ENCODE results near the gene ATP6V1C2. TPM values are rescaled to one million over a fixed set of nuclear protein-coding genes. Genes with fewer than 3 reads are reported as not detected.

Gene ATP6V1C2
- total RNA-seq, 4 donors from 2014 or later = 0.47 to 37.1 (median 0.54) TPM; not detected in 1

DNA sequence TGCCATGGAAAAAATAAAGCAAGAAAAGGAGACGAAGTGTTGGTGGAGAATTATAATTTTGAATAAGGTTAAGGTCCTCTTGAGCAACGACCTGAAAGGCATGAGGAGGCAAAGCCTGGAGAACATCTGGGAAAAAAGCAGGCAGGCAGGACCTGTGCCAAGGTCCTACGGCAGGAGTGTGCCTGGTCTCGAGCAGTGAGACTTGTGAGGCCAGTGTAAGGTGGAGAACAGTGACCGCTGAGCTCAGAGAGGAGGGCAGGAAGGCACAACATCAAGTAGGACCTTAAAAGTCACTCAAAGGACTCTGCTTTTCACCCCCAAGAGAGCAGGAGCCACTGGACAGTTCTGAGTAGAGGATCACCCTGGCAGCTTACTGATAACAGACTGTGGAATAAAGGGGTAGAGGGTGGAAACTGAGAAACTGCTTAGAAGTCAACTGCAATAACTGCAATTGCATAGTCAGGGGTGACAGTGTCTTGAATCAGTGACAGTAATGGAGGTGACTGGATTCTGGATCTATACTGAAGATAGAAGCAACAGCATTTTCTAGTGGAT lies 35.2 kb upstream of the ATP6V1C2 start:
- H3K9me3 ChIP-seq = no peaks in the 10 kb centered on the region

DNA sequence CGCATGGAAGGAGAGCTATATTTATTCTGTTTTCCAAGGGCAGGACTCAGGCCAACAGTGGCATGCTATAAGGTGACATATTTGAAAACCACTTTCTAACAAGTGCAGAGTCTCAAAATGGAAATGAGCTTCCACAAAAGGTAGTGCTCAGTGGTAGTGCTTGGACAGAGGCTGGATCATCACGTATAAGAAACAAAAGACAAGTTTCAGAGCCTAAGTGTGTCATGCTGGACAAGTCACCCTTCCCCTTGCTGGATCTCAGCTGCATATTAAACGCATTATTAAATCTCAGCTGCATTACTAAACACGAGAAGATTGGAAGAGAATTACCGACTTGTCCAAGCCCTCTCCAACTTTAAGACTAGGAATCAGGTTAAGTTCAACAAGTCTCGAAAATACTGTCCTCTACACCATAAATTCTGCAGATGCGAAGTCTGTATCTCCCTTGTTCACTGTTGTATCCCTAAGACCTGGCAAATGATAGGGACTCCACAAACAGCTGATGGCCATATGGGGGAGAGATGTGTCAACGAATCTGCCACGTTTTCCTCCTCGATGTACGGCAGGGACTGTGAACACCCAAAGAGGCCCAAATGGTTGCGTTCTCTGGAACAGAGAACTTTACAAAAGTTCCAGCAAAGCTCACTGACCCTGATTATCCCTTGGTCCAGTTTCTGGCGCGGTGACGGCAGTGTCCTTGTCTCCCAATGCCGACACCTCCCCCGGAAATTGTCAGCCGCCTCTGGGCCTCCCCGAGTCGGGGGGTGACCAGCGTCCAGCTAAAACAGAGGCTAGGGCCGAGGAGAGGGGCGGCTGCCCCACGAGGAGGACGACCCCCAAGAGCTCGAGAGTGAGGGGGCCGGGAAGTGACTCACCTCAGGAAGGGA lies 32.3 kb upstream of the ATP6V1C2 start:
- TF ChIP-seq, protein P1, sequence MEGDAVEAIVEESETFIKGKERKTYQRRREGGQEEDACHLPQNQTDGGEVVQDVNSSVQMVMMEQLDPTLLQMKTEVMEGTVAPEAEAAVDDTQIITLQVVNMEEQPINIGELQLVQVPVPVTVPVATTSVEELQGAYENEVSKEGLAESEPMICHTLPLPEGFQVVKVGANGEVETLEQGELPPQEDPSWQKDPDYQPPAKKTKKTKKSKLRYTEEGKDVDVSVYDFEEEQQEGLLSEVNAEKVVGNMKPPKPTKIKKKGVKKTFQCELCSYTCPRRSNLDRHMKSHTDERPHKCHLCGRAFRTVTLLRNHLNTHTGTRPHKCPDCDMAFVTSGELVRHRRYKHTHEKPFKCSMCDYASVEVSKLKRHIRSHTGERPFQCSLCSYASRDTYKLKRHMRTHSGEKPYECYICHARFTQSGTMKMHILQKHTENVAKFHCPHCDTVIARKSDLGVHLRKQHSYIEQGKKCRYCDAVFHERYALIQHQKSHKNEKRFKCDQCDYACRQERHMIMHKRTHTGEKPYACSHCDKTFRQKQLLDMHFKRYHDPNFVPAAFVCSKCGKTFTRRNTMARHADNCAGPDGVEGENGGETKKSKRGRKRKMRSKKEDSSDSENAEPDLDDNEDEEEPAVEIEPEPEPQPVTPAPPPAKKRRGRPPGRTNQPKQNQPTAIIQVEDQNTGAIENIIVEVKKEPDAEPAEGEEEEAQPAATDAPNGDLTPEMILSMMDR (IDR thresholded peaks at IDR 0.05) = no peak
- no peak for TF ChIP-seq POLR2A (IDR thresholded peaks at IDR 0.05)
- DNase-seq = peak in 1 of 3 donors; percentile 58

More for the DNA sequence above, 35.2 kb upstream of the ATP6V1C2 start:
- Histone ChIP-seq H3K4me1 (peaks cover 0 to 17% (median 2%) of the 10 kb centered on the region in 4 donors), H3K36me3 (peaks cover 0 to 23% (median 0%) of the 10 kb centered on the region in 3 donors), H3K27ac (no peak overlapping the region), H3K27me3 (no peaks in the 10 kb centered on the region), H3K4me3 (no peak overlapping the region)
- no peak for DNase-seq
- TF ChIP-seq POLR2A (IDR thresholded peaks at IDR 0.05) = no peak
- TF ChIP-seq, protein P1 (IDR thresholded peaks at IDR 0.05) = no peak

DNA sequence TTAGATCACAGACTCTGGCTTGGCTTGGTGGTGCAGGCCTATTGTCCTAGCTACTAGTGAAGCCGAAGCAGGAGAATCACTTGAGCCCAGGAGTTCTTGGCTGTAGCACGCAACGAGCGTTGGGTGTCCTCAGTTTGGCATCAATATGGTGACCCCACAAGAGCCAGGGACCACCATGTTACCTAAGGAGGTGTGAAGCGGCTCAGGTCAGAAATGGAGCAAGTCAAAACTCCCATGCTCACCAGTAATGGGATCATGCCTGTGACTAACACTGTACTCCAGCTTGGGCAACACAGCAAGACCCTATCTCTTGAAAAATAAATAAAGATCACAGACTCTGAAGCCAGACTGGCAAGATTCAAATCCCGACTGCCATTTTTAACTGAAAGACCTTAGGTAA lies 29.9 kb upstream of the ATP6V1C2 start:
- H3K27me3 ChIP-seq = no peaks in the 10 kb centered on the region
- no peak overlapping the region for H3K27ac ChIP-seq
- no peaks in the 10 kb centered on the region for H3K9me3 ChIP-seq
- TF ChIP-seq POLR2A (IDR thresholded peaks at IDR 0.05) = no peak
- TF ChIP-seq, protein P1 (IDR thresholded peaks at IDR 0.05) = no peak
- H3K36me3 ChIP-seq = no peaks in the 10 kb centered on the region
- no peak overlapping the region for H3K4me3 ChIP-seq
- DNase-seq = no peak
- H3K4me1 ChIP-seq = peaks cover 0 to 17% (median 2%) of the 10 kb centered on the region in 4 donors

More for the DNA sequence above, 32.3 kb upstream of the ATP6V1C2 start:
- peaks cover 0 to 17% (median 2%) of the 10 kb centered on the region in 4 donors for H3K4me1 ChIP-seq
- peak overlapping the region; percentile 76 to 100 (median 96) for H3K4me3 ChIP-seq
- H3K9me3 ChIP-seq = no peaks in the 10 kb centered on the region
- peaks cover 0 to 2% (median 0%) of the 10 kb centered on the region in 3 donors for H3K36me3 ChIP-seq
- no peaks in the 10 kb centered on the region for H3K27me3 ChIP-seq
- H3K27ac ChIP-seq = peak overlapping the region; percentile 87 to 94 (median 88)

DNA sequence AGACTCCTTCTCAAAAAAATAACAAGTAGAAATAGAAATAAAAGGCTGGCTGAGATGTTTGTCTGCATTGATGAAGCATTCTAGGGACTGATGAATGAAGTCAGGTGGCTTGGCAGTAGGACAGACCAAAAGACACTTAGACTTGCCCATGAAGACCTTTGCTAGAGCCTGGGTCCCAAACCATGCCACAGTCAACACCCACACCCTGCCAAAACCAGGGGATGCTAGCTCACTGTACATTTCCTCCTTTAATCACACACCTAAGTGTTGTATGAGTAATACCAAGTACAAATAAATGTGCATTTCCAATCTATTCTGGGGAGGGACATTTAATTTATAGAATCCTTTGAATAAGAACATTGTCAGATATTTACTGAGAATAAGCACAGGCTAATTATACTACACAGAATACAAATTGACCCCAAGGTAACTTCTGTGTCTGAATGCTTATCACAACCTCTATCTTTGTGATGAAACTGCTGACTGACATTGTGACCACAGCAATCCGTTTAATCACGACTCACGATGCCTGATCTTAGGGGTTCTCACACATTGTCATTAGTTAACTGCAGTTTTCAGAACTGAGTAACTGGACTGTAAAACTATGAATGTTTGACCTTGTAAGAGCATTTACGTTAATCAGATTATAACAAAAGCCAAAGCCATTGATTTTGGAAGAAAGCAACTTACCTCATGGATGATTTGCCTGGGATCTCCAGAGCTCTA lies 21.2 kb upstream of the ATP6V1C2 start:
- H3K4me3 ChIP-seq = no peak overlapping the region
- H3K4me1 ChIP-seq = no peaks in the 10 kb centered on the region
- no peaks in the 10 kb centered on the region for H3K9me3 ChIP-seq
- no peaks in the 10 kb centered on the region for H3K27me3 ChIP-seq
- DNase-seq = no peak
- no peaks in the 10 kb centered on the region for H3K36me3 ChIP-seq
- TF ChIP-seq POLR2A (IDR thresholded peaks at IDR 0.05) = no peak
- TF ChIP-seq, protein P1 (IDR thresholded peaks at IDR 0.05) = no peak
- no peak overlapping the region for H3K27ac ChIP-seq

DNA sequence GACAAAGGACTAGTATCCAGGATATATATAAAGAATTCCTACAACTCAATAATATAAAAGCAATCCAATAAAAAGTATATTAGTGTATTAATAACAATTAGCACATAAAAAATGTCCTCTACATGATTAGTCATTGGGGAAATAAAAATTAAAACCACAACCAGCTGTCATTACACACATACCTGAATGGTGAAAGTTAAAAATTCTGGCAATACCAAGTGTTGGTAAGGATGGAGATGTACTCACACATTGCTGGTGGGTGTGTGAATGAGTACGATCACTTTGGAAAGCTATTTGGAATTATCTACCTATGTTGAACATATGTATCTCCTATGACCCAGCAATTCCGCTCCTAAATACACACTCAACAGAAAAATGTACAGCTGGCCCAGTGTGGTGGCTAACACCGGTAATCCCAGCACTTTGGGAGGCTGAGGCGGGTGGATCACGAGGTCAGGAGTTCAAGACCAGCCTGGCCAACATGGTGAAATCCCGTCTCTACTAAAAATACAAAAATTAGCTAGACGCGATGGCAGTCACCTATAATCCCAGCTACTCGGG lies 17.3 kb upstream of the ATP6V1C2 start:
- peak in 1 of 3 donors; percentile 1 for DNase-seq
- Histone ChIP-seq H3K27ac (no peak overlapping the region), H3K4me3 (no peak overlapping the region), H3K27me3 (no peaks in the 10 kb centered on the region), H3K4me1 (no peaks in the 10 kb centered on the region), H3K36me3 (no peaks in the 10 kb centered on the region), H3K9me3 (no peaks in the 10 kb centered on the region)
- TF ChIP-seq, protein P1 (IDR thresholded peaks at IDR 0.05) = no peak
- no peak for TF ChIP-seq POLR2A (IDR thresholded peaks at IDR 0.05)
